K562 (cell line): ENCODE measurements around the gene SH3BP5. TPM values are rescaled to one million over a fixed set of nuclear protein-coding genes. Genes with fewer than 3 reads are reported as not detected.

Experiments used
- BCOR ChIP-seq: fragments of 450-650 bp; IDR thresholded peaks from 2 replicates; pipeline ENCODE4 v1.6.1; 2016
- BDP1 ChIP-seq: IDR thresholded peaks from 3 replicates; pipeline ENCODE4 v1.6.1; 2011; ENCODE audit not compliant: insufficient read length, insufficient read depth
- ESRRB ChIP-seq: fragments of 250-450 bp; sonication (Bioruptor Pico); IDR thresholded peaks from 2 replicates; pipeline ENCODE4 v1.5.0; 2020; ENCODE audit warnings: mild to moderate bottlenecking, moderate library complexity, borderline replicate concordance
- HDGF ChIP-seq: fragments of 450-650 bp; IDR thresholded peaks from 2 replicates; pipeline ENCODE4 v1.6.1; 2016
- MEIS2 ChIP-seq: fragments of 450-650 bp; IDR thresholded peaks from 2 replicates; pipeline ENCODE4 v1.6.1; 2014; ENCODE audit warnings: mild to moderate bottlenecking; ENCODE audit not compliant: partially characterized antibody
- NR2F6 ChIP-seq: fragments of 450-650 bp; formaldehyde crosslinking; IDR thresholded peaks from 2 replicates; pipeline ENCODE4 v1.4.0; 2020; ENCODE audit warnings: mild to moderate bottlenecking
- PHTF2 ChIP-seq: fragments of 250-450 bp; sonication (Bioruptor Pico); IDR thresholded peaks from 2 replicates; pipeline ENCODE4 v1.5.0; 2021; ENCODE audit warnings: mild to moderate bottlenecking
- POLR2A ChIP-seq: fragments of 450-650 bp; conservative IDR thresholded peaks from 2 replicates; pipeline ENCODE4 v1.6.1; 2016
- RBM14 ChIP-seq: fragments of 200-400 bp; formaldehyde crosslinking; IDR thresholded peaks from 2 replicates; pipeline ENCODE4 v1.6.1; 2018; ENCODE audit warnings: low read depth, mild to moderate bottlenecking, low read length, moderate library complexity, borderline replicate concordance; ENCODE audit not compliant: insufficient read depth
- RUNX1 ChIP-seq: sonication (generic); IDR thresholded peaks from 2 replicates; pipeline ENCODE4 v1.6.1; 2016; ENCODE audit warnings: antibody characterized with exemption, low read depth
- SREBF1 ChIP-seq: fragments of 150-350 bp; IDR thresholded peaks from 2 replicates; pipeline ENCODE4 v1.6.1; 2014; ENCODE audit warnings: antibody characterized with exemption, low read depth, low read length, borderline replicate concordance
- ZNF384 ChIP-seq: IDR thresholded peaks from 2 replicates; pipeline ENCODE4 v1.6.1; 2012; ENCODE audit warnings: low read depth, low read length, improper control_type of control experiment
- ZNF57 ChIP-seq: fragments of 450-650 bp; formaldehyde crosslinking; IDR thresholded peaks from 2 replicates; pipeline ENCODE4 v1.4.0; 2020; ENCODE audit warnings: mild to moderate bottlenecking, moderate library complexity
- ZNF586 ChIP-seq: fragments of 450-650 bp; formaldehyde crosslinking; conservative IDR thresholded peaks from 2 replicates; pipeline ENCODE4 v1.4.0; 2020; ENCODE audit warnings: mild to moderate bottlenecking, moderate library complexity
- ZNF75A ChIP-seq: fragments of 450-650 bp; formaldehyde crosslinking; IDR thresholded peaks from 2 replicates; pipeline ENCODE4 v1.4.0; 2020; ENCODE audit warnings: mild to moderate bottlenecking
- ZNF79 ChIP-seq: fragments of 250-450 bp; sonication (Bioruptor Pico); IDR thresholded peaks from 2 replicates; pipeline ENCODE4 v1.4.0; 2020; ENCODE audit warnings: low read depth, mild to moderate bottlenecking, moderate library complexity
- polyA plus RNA-seq, 8 experiments: library from polyadenylated mRNA; depleted of rRNA in 4 of 8; stranded (reverse) in 5 of 8; unstranded in 3 of 8; fragments of >200 nt; fragmentation: Nextera tagmentation in 2 of 8; fragmentation: Illumina TruSeq in 1 of 8; extraction: Ambion mirVana in 2 of 8; extraction: Trizol in 1 of 8; gene quantifications; 2 replicates each; pipeline versions ENCODE4 v1.2.1 to v1.2.3, GENCODE V29; 2011 to 2014; ENCODE audit warnings: inconsistent platforms in 1 of 8, missing spikeins in 1 of 8
- total RNA-seq, 7 experiments: library from RNA; depleted of rRNA in 6 of 7; stranded (reverse); fragments of >200 nt in 6 of 7; fragmentation: Illumina TruSeq in 2 of 7; extraction: Trizol in 2 of 7; gene quantifications; 2 replicates each; pipeline versions ENCODE4 v1.2.1 to v1.2.3, GENCODE V29; 2011 to 2021; ENCODE audit warnings: low replicate concordance in 1 of 7
- TF ChIP-seq, protein P1 (sequence below): fragments of 250-450 bp; sonication (Bioruptor Pico); IDR thresholded peaks from 2 replicates; pipeline ENCODE4 v1.8.0; 2022; ENCODE audit warnings: inconsistent platforms
- TF ChIP-seq, protein P2 (sequence below): sonication (generic); formaldehyde crosslinking; IDR thresholded peaks from 2 replicates; pipeline ENCODE4 v1.8.0; 2023; ENCODE audit warnings: mild to moderate bottlenecking, missing genetic modification reagents
- TF ChIP-seq, protein P3 (sequence below): fragments of 450-650 bp; formaldehyde crosslinking; conservative IDR thresholded peaks from 2 replicates; pipeline ENCODE4 v1.4.0; 2022; ENCODE audit warnings: mild to moderate bottlenecking, missing genetic modification characterization
- TF ChIP-seq, protein P4 (sequence below): fragments of 250-450 bp; sonication (Bioruptor Pico); IDR thresholded peaks from 2 replicates; pipeline ENCODE4 v1.9.0; 2021; ENCODE audit warnings: mild to moderate bottlenecking, inconsistent platforms
- TF ChIP-seq, protein P5 (sequence below): fragments of 450-650 bp; conservative IDR thresholded peaks from 2 replicates; pipeline ENCODE4 v1.6.1; 2016; ENCODE audit warnings: missing genetic modification characterization, low read depth, mild to moderate bottlenecking, missing compliant biosample characterization, moderate library complexity

Gene SH3BP5
- total and polyA plus RNA-seq, 9 of the 15 experiments (the other 6 are each of a cell fraction or from before 2014, with no cell fraction given) = 2.9 to 29.0 (median 14.9) TPM

DNA sequence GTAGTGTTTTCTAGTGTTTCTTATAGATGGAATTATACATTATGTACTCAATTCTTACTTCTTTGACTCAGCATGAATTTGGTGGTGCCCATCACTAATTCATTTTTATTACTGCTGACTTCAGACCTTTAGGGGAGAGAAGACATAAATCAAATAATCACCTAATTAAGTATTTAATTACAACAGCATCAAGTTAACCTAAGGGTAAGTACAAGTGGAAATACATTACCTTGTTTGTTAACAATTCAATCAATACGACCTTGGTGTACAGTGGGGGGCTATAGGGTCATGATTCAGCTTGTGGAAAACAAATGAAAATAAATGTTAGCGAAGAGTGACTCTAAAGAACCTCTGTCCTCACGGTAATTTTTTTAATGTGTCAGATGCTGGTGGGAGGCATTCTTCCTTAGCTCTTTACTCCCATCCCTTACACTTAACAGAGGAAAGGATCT lies 126.9 kb downstream of the SH3BP5 start (continued):
- TF ChIP-seq ZNF586 = no peak
- TF ChIP-seq SREBF1 = no peak
- TF ChIP-seq, protein P1, sequence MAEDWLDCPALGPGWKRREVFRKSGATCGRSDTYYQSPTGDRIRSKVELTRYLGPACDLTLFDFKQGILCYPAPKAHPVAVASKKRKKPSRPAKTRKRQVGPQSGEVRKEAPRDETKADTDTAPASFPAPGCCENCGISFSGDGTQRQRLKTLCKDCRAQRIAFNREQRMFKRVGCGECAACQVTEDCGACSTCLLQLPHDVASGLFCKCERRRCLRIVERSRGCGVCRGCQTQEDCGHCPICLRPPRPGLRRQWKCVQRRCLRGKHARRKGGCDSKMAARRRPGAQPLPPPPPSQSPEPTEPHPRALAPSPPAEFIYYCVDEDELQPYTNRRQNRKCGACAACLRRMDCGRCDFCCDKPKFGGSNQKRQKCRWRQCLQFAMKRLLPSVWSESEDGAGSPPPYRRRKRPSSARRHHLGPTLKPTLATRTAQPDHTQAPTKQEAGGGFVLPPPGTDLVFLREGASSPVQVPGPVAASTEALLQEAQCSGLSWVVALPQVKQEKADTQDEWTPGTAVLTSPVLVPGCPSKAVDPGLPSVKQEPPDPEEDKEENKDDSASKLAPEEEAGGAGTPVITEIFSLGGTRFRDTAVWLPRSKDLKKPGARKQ (CRISPR knock-in tag) = 0 out of 2 replicates have a peak, but pooled peaks have one; percentile 60
- TF ChIP-seq POLR2A = no peak
- TF ChIP-seq ZNF79 (CRISPR knock-in tag) = no peak
- no peak for TF ChIP-seq BCOR
- no peak for TF ChIP-seq PHTF2 (CRISPR knock-in tag)
- TF ChIP-seq RBM14 = no peak
- TF ChIP-seq NR2F6 (CRISPR knock-in tag) = no peak
- TF ChIP-seq ZNF75A (CRISPR knock-in tag) = no peak
- no peak for TF ChIP-seq ESRRB (CRISPR knock-in tag)
- TF ChIP-seq, protein P2, sequence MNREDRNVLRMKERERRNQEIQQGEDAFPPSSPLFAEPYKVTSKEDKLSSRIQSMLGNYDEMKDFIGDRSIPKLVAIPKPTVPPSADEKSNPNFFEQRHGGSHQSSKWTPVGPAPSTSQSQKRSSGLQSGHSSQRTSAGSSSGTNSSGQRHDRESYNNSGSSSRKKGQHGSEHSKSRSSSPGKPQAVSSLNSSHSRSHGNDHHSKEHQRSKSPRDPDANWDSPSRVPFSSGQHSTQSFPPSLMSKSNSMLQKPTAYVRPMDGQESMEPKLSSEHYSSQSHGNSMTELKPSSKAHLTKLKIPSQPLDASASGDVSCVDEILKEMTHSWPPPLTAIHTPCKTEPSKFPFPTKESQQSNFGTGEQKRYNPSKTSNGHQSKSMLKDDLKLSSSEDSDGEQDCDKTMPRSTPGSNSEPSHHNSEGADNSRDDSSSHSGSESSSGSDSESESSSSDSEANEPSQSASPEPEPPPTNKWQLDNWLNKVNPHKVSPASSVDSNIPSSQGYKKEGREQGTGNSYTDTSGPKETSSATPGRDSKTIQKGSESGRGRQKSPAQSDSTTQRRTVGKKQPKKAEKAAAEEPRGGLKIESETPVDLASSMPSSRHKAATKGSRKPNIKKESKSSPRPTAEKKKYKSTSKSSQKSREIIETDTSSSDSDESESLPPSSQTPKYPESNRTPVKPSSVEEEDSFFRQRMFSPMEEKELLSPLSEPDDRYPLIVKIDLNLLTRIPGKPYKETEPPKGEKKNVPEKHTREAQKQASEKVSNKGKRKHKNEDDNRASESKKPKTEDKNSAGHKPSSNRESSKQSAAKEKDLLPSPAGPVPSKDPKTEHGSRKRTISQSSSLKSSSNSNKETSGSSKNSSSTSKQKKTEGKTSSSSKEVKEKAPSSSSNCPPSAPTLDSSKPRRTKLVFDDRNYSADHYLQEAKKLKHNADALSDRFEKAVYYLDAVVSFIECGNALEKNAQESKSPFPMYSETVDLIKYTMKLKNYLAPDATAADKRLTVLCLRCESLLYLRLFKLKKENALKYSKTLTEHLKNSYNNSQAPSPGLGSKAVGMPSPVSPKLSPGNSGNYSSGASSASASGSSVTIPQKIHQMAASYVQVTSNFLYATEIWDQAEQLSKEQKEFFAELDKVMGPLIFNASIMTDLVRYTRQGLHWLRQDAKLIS (CRISPR knock-in tag) = peak; percentile 16; the same call in 1 of the 2 replicates
- TF ChIP-seq RUNX1 = no peak
- TF ChIP-seq ZNF384 = no peak
- TF ChIP-seq BDP1 = no peak
- TF ChIP-seq, protein P3, sequence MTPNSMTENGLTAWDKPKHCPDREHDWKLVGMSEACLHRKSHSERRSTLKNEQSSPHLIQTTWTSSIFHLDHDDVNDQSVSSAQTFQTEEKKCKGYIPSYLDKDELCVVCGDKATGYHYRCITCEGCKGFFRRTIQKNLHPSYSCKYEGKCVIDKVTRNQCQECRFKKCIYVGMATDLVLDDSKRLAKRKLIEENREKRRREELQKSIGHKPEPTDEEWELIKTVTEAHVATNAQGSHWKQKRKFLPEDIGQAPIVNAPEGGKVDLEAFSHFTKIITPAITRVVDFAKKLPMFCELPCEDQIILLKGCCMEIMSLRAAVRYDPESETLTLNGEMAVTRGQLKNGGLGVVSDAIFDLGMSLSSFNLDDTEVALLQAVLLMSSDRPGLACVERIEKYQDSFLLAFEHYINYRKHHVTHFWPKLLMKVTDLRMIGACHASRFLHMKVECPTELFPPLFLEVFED (CRISPR knock-in tag) = no peak
- no peak for TF ChIP-seq ZNF57 (CRISPR knock-in tag)
- no peak for TF ChIP-seq MEIS2
- TF ChIP-seq HDGF = no peak
- TF ChIP-seq, protein P4, sequence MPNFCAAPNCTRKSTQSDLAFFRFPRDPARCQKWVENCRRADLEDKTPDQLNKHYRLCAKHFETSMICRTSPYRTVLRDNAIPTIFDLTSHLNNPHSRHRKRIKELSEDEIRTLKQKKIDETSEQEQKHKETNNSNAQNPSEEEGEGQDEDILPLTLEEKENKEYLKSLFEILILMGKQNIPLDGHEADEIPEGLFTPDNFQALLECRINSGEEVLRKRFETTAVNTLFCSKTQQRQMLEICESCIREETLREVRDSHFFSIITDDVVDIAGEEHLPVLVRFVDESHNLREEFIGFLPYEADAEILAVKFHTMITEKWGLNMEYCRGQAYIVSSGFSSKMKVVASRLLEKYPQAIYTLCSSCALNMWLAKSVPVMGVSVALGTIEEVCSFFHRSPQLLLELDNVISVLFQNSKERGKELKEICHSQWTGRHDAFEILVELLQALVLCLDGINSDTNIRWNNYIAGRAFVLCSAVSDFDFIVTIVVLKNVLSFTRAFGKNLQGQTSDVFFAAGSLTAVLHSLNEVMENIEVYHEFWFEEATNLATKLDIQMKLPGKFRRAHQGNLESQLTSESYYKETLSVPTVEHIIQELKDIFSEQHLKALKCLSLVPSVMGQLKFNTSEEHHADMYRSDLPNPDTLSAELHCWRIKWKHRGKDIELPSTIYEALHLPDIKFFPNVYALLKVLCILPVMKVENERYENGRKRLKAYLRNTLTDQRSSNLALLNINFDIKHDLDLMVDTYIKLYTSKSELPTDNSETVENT (CRISPR knock-in tag) = no peak
- TF ChIP-seq, protein P5, sequence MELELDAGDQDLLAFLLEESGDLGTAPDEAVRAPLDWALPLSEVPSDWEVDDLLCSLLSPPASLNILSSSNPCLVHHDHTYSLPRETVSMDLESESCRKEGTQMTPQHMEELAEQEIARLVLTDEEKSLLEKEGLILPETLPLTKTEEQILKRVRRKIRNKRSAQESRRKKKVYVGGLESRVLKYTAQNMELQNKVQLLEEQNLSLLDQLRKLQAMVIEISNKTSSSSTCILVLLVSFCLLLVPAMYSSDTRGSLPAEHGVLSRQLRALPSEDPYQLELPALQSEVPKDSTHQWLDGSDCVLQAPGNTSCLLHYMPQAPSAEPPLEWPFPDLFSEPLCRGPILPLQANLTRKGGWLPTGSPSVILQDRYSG (tag) = no peak
